ENCODE measurements around the gene SVOP.

The SVOP gene

DNA sequence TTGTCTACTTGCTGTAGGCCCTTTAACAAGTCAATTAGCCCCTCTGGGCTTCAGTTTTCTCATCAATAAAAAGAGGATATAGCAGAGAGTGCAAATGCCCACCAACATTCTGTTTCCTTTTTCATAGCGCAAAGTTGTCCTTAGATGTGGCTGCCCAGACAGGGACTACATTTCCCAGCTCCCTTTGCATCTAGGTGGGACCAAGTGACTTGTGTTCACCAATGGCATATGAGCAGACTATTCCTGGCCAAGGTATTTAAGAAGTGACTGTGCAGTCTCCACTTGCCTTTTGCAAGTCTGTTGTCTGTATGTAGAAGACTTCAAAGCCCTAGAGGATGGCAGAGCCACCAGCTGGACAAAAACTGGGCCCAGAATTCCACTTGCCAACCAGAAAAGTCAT, 81.3 kb downstream of the SVOP start:
- TF ChIP-seq, protein P1, sequence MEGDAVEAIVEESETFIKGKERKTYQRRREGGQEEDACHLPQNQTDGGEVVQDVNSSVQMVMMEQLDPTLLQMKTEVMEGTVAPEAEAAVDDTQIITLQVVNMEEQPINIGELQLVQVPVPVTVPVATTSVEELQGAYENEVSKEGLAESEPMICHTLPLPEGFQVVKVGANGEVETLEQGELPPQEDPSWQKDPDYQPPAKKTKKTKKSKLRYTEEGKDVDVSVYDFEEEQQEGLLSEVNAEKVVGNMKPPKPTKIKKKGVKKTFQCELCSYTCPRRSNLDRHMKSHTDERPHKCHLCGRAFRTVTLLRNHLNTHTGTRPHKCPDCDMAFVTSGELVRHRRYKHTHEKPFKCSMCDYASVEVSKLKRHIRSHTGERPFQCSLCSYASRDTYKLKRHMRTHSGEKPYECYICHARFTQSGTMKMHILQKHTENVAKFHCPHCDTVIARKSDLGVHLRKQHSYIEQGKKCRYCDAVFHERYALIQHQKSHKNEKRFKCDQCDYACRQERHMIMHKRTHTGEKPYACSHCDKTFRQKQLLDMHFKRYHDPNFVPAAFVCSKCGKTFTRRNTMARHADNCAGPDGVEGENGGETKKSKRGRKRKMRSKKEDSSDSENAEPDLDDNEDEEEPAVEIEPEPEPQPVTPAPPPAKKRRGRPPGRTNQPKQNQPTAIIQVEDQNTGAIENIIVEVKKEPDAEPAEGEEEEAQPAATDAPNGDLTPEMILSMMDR (IDR thresholded peaks at IDR 0.05; ENCODE audit: control insufficient read depth, insufficient read depth, low read depth, low read length, missing control alignments), result no peak
- no peak for DNase-seq (ENCODE audit: low read depth)
- no peak overlapping the region for H3K4me3 ChIP-seq (ENCODE audit: control insufficient read depth, low read depth, low read length)

DNA sequence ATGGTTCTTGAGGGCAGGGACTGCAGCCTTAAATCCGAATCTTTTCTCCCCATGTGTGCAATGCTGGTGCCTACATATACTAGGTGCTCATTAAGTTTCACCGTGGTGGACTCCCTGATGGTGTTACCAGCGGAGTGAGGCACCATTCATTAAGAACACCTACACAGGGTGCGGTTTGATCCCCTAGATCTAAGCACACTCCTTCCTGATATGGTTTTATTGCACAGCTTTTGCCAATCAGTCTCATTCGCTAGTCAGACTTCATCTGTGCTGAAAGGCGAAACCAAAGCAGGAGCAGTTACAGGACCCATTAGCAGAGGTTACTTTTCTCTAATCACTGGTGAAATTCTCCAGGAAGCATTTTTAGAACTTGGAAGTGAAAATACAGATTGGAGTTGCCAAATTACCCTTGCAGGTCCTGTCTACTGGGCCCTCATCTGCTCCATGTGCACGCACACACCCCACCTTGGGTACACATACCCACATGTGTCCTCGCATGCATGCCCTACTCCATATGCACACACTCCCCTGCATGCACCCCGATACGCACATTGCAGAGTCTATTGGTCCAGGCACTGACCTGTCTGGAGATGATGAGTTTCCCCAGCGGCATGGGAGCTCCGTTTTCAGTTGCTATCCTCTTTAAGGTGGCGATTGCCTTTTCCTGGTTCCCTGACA, 82.5 kb downstream of the SVOP start:
- no peak for DNase-seq (ENCODE audit: low read depth)
- TF ChIP-seq, protein P1 (IDR thresholded peaks at IDR 0.05; ENCODE audit: control insufficient read depth, insufficient read depth, low read depth, low read length, missing control alignments), result no peak
- H3K4me3 ChIP-seq (ENCODE audit: control insufficient read depth, low read depth, low read length), result no peak overlapping the region

DNA sequence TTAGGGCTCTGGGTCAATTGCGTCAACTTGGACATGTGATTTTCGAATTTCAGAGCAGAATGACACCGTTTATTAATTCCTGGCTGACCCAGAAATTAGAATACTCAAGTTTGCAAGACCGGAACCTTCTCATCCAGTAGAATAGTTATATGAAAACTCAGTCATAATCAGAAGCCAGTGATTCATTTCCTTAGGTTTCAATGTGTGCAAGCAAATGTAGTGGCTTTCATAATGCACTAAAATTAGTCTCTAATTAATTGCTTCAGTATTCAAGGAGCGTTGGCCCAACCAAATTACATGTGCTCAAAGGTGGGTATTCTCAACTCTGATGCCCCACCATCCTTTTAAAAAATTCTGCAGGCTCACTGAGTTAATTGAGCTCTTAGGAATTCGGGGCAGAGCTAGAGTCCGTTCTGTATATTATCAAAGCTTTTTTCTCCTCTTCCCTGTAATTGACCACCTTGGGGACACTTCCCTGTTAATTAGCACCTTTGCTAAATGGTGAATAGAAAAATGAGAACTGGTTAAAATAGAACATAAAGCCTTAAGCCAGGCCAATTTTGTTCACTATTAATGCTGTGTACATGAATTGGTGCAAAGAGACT, 85.6 kb downstream of the SVOP start:
- DNase-seq (ENCODE audit: low read depth), result no peak
- no peak overlapping the region for H3K4me3 ChIP-seq (ENCODE audit: control insufficient read depth, low read depth, low read length)
- TF ChIP-seq, protein P1 (IDR thresholded peaks at IDR 0.05; ENCODE audit: control insufficient read depth, insufficient read depth, low read depth, low read length, missing control alignments), result no peak

DNA sequence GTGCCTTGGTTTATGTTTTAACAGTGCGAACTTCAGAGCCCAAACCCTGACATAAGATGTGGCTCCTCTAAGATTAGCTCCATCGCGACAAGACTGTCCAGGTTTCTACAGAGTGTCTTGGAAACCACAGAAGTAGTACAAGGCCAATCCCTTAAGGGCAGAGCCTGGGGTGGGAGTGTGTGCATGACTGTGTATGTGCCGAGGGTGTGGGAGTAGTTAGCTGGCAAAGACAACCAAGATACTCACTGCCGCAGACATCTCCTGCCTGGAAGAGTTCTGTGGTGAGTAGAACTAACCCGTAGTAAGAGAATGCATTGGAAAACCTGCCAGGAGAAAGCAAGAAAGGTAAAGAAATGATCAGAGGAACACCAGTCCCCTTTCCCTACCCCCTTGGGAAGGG, 86.9 kb downstream of the SVOP start:
- TF ChIP-seq, protein P1 (IDR thresholded peaks at IDR 0.05; ENCODE audit: control insufficient read depth, insufficient read depth, low read depth, low read length, missing control alignments), result no peak
- DNase-seq (ENCODE audit: low read depth), result no peak
- no peak overlapping the region for H3K4me3 ChIP-seq (ENCODE audit: control insufficient read depth, low read depth, low read length)

DNA sequence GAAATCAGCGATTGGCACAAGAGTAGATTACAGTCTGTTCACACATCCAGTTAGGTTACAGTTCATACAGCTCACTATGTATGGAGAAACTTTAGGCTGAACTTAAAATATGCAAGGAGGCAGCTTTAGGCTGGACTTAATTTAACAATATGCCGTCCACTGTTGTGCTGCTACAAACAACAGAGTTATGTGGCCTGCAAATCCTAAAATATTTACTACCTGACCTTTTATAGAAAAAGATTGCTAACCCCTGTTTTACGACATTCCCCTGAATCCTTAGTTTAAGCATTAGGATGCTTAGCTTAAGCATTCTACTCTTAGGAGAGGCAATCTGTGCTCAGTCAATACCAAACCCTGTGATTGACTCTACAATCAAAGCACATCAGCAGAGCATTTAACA, 90.1 kb downstream of the SVOP start:
- TF ChIP-seq, protein P1 (IDR thresholded peaks at IDR 0.05; ENCODE audit: control insufficient read depth, insufficient read depth, low read depth, low read length, missing control alignments), result no peak
- no peak for DNase-seq (ENCODE audit: low read depth)
- H3K4me3 ChIP-seq (ENCODE audit: control insufficient read depth, low read depth, low read length), result no peak overlapping the region

DNA sequence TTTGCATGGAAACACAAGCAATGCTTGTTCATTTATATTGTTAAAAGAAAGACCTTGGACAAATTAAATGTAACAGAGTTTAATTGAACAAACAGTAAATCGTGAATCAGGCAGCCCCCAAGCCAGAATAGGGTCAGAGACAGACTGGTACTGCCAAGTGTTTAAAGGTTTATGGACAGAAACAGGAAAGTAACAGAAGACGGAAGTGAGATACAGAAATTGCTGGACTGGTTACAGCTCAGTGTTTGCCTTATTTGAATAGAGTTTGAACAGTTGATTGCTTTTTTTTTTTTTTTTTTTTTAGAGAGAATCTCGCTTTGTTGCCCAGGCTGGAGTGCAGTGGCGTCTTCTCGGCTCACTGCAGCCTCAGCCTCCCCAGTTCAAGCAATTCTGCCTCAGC, 90.7 kb downstream of the SVOP start:
- no peak for DNase-seq (ENCODE audit: low read depth)
- no peak overlapping the region for H3K4me3 ChIP-seq (ENCODE audit: control insufficient read depth, low read depth, low read length)
- TF ChIP-seq, protein P1 (IDR thresholded peaks at IDR 0.05; ENCODE audit: control insufficient read depth, insufficient read depth, low read depth, low read length, missing control alignments), result no peak

All from AG09309 (cell line).